ENCODE data around the gene NFATC3. TPM values are rescaled to one million over a fixed set of nuclear protein-coding genes. Genes with fewer than 3 reads are reported as not detected.
"Not testable (repeated sequence)": the region's sequence is repeated elsewhere in the genome, so short reads cannot be mapped to it uniquely, and the experiment has no call there.

NFATC3 gene
- total and polyA plus RNA-seq, 2 donors (not counting 1 experiment from before 2014, with no cell fraction given): 33.4 to 115 TPM

DNA sequence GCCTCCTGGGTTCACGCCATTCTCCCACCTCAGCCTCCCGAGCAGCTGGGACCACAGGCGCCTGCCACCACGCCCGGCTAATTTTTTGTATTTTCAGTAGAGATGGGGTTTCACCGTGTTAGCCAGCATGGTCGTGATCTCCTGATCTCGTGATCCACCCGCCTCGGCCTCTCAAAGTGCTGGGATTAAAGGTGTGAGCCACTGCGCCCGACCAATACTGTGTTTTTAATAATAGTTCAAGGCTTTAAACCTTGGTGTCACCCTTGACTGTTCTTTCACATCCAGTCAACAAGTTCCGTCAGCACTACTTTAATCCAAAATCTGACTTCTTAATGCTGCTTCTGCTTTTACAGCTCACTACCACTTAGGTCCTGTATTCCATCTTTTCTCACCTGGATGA lies 33.8 kb downstream of the NFATC3 start:
- Histone ChIP-seq H3K4me3 (ENCODE audit: control extremely low read depth in 1 of 5, extremely low read depth in 1 of 5, insufficient read depth in 1 of 5, low read depth in 2 of 5, low read length in 4 of 5) (peak overlapping the region in 1 of 5 experiments; percentile 12), H3K9ac (ENCODE audit: low read length) (peak overlapping the region; percentile 21), H2AFZ (ENCODE audit: insufficient read depth, low read depth, low read length, poor library complexity, severe bottlenecking) (peak overlapping the region; percentile 31), H3K4me1 (ENCODE audit: control insufficient read depth in 2 of 2, insufficient read depth in 2 of 2, low read length in 2 of 2) (peaks cover 59 to 67% of the 10 kb centered on the region in 2 donors), H3K36me3 (replicated peaks in 1 of 2; ENCODE audit: control extremely low read depth in 1 of 2, control insufficient read depth in 1 of 2, extremely low read depth in 1 of 2, insufficient read depth in 2 of 2, low read length in 1 of 2) (peaks cover 0 to 11% of the 10 kb centered on the region in 2 experiments), H3K27ac (ENCODE audit: low read length in 2 of 2) (peak overlapping the region; percentile 59 to 73), H4K20me1 (ENCODE audit: control insufficient read depth, insufficient read depth, low read length, poor library complexity, severe bottlenecking) (peaks cover 84% of the 10 kb centered on the region), H3K79me2 (ENCODE audit: control insufficient read depth, insufficient read depth, low read length) (peaks cover 100% of the 10 kb centered on the region), H3K4me2 (replicated peaks; ENCODE audit: low read depth, low read length, poor library complexity, severe bottlenecking) (peak overlapping the region; percentile 51)
- Mint-ChIP-seq H3K4me3 (peak overlapping the region; percentile 57), H3K27ac (peak overlapping the region; percentile 73), H3K4me1 (peaks cover 72% of the 10 kb centered on the region)
- ATAC-seq (ENCODE audit: low read depth) (peak; percentile 72), DNase-seq (peak; percentile 71)
- H3K9me3 ChIP-seq (ENCODE audit: control extremely low read depth in 1 of 3, control insufficient read depth in 2 of 3, insufficient read depth in 1 of 3, low read length in 2 of 3); H3K27me3 Mint-ChIP-seq; H3K27me3 ChIP-seq (replicated peaks in 1 of 4; ENCODE audit: control extremely low read depth in 1 of 4, control insufficient read depth in 3 of 4, insufficient read depth in 4 of 4, low read length in 3 of 4); H3K9me3 Mint-ChIP-seq (ENCODE audit: insufficient read depth): not testable (repeated sequence)
- CTCF ChIA-PET: interaction anchor here (0.6 to 3.3 kb wide), 12 partner anchors 10 to 303 kb away, joined by 3 to 17 read pairs (median 6); partner anchors contain the start of gene NFATC3
- no CpG with 5 or more reads among the region's 13 CpGs for WGBS (ENCODE audit: insufficient coverage)
- POLR2A ChIA-PET: interaction anchor here (1.2 kb wide), 1 partner anchor 26 kb away, joined by 5 read pairs; no protein-coding TSS in a partner anchor
- intact Hi-C loops (cut with micrococcal nuclease): loop anchor here (2.0 kb wide), 1 partner anchor 14 kb away; no protein-coding TSS in a partner anchor

DNA sequence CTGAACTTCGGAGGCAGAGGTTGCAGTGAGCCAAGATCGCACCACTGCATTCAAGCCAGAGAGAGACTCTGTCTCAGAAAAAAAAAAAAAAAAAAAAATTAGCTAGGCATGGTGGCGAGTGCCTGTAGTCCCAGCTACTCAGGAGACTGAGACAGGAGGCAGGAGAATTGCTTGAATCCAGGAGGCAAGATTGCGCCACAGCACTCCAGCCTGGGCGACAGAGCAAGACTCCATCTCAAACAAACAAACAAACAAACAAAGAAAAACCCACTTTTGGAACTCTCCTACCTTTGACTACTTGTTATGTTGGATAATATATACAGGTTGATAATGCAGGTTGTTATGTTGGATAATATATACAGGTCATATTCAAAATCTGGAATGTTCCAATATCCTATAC lies 35.3 kb downstream of the NFATC3 start:
- 100% methylated on average over 2 of the region's 5 CpGs for WGBS (ENCODE audit: insufficient coverage)
- peaks cover 65% of the 10 kb centered on the region for H3K4me1 Mint-ChIP-seq
- H3K27me3 ChIP-seq (replicated peaks in 1 of 4; ENCODE audit: control extremely low read depth in 1 of 4, control insufficient read depth in 3 of 4, insufficient read depth in 4 of 4, low read length in 3 of 4); DNase-seq; H3K36me3 ChIP-seq (replicated peaks in 1 of 2; ENCODE audit: control extremely low read depth in 1 of 2, control insufficient read depth in 1 of 2, extremely low read depth in 1 of 2, insufficient read depth in 2 of 2, low read length in 1 of 2); H3K27me3 Mint-ChIP-seq; H3K9me3 Mint-ChIP-seq (ENCODE audit: insufficient read depth); H3K9ac ChIP-seq (ENCODE audit: low read length); intact Hi-C loops (cut with micrococcal nuclease); H3K27ac Mint-ChIP-seq; H2AFZ ChIP-seq (ENCODE audit: insufficient read depth, low read depth, low read length, poor library complexity, severe bottlenecking); ATAC-seq (ENCODE audit: low read depth); H3K9me3 ChIP-seq (ENCODE audit: control extremely low read depth in 1 of 3, control insufficient read depth in 2 of 3, insufficient read depth in 1 of 3, low read length in 2 of 3); H3K4me3 ChIP-seq (ENCODE audit: control extremely low read depth in 1 of 5, extremely low read depth in 1 of 5, insufficient read depth in 1 of 5, low read depth in 2 of 5, low read length in 4 of 5): not testable (repeated sequence)
- Histone ChIP-seq H3K4me2 (replicated peaks; ENCODE audit: low read depth, low read length, poor library complexity, severe bottlenecking) (peak overlapping the region; percentile 51), H4K20me1 (ENCODE audit: control insufficient read depth, insufficient read depth, low read length, poor library complexity, severe bottlenecking) (peaks cover 89% of the 10 kb centered on the region), H3K79me2 (ENCODE audit: control insufficient read depth, insufficient read depth, low read length) (peaks cover 100% of the 10 kb centered on the region), H3K4me1 (ENCODE audit: control insufficient read depth in 2 of 2, insufficient read depth in 2 of 2, low read length in 2 of 2) (peaks cover 53 to 65% of the 10 kb centered on the region in 2 donors), H3K27ac (ENCODE audit: low read length in 2 of 2) (peak overlapping the region; percentile 55 to 73)
- ChIA-PET CTCF (interaction anchor here (0.7 to 3.3 kb wide), 11 partner anchors 8 to 237 kb away, joined by 3 to 10 read pairs (median 5); partner anchors contain the start of gene NFATC3), POLR2A (interaction anchor here (0.6 to 0.7 kb wide), 7 partner anchors 39 to 1191 kb away, joined by 3 to 5 read pairs (median 4); partner anchors contain the start of genes DDX28, DUS2 and ESRP2)
- H3K4me3 Mint-ChIP-seq: peak overlapping the region; percentile 57

All from B cell (primary cell).